ENCODE measurements around the gene SESN1.

GRCh38 chr6:109103942-109104341 is 9.3 kb upstream of the SESN1 start:
- TF ChIP-seq SUZ12 (IDR thresholded peaks at IDR 0.05; ENCODE audit: extremely low read depth, insufficient read depth, insufficient read length) (no peak), ZNF274 (IDR thresholded peaks at IDR 0.05; ENCODE audit: low read depth, low read length) (no peak)
